GM19099 (cell line): ENCODE data around the gene HMGXB3.

Experiments
- POLR2A ChIP-seq: IDR thresholded peaks from 3 replicates; pipeline ENCODE4 v1.6.1; 2011; ENCODE audit warnings: low read depth; ENCODE audit not compliant: insufficient read length; ENCODE audit errors: extremely low read depth

HMGXB3 gene

DNA sequence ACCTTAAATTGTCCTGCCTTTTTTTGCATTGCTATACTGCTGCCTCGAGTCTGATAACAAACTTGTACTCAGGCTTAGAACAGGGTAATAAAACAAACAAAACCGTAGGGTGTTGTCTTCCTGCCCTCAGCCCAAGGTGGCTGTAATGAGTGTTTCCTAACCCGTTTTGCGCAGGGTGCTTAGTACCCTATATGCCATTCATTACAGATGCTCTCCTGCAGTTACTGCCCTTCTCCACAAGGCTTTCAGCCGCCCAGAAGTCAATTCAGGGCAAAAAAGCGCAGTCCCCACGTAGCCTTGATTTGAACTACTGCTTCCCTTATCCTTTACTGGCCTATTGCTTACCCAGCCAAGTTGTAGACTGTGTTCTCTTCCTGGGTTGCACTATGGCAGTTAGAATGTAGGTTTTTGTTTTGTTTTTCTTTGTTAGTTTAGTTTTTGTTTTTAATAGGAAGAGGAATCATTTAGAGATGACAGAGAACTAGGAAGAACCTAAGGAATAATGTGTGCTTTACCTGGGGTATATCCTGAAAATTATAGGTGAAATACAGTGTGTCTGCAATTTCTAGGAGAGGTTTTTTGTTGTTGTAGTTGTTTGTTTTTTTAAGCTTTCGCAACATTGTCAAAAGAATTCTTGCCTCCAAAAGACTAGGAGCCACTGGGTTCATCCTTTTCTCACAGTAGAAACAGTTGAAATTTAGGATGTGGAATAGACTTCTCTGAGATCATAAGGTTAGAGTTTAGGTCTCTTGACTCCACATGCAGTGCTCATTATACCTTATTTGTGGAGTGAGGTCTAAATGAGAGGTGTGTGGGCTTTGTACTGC lies 1.3 kb downstream of the HMGXB3 start:
- TF ChIP-seq POLR2A = no peak

DNA sequence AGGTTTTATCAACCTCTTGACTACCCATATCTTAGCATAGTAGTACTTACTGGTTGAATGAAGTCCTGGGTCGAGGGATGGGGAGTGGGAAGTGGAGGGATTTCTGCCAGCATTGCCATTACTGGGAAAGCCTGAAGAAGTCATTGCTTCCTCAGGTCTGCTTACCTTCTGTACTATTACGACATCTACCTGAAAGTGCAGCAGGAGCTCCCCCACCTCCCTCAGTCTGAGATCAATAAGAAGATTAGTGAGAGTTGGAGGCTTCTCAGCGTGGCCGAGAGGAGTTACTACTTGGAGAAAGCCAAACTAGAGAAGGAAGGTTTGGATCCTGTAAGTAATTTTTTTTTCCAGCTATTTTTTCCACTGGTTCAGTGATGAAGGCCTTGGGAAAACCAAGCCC lies 5.8 kb downstream of the HMGXB3 start:
- no peak for TF ChIP-seq POLR2A

DNA sequence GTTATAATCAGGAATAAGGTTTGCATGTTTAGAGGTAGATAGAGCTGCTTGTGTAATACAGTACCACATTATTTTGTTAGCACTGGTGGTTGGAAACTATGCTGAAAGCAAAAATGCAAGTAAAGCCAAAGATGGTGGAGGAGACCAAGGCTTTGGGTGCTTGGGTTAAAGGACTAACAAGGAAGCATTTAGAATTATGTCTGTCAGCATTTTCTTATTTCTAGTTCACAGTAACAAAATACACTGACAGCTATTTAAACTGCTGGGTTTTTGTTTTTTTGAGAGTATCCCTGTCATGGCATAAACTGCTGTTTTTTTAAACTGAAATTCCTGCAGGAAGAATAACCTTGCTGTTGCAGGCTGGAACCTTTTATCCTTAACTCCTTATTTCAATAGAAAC lies 6.5 kb downstream of the HMGXB3 start:
- TF ChIP-seq POLR2A = no peak

DNA sequence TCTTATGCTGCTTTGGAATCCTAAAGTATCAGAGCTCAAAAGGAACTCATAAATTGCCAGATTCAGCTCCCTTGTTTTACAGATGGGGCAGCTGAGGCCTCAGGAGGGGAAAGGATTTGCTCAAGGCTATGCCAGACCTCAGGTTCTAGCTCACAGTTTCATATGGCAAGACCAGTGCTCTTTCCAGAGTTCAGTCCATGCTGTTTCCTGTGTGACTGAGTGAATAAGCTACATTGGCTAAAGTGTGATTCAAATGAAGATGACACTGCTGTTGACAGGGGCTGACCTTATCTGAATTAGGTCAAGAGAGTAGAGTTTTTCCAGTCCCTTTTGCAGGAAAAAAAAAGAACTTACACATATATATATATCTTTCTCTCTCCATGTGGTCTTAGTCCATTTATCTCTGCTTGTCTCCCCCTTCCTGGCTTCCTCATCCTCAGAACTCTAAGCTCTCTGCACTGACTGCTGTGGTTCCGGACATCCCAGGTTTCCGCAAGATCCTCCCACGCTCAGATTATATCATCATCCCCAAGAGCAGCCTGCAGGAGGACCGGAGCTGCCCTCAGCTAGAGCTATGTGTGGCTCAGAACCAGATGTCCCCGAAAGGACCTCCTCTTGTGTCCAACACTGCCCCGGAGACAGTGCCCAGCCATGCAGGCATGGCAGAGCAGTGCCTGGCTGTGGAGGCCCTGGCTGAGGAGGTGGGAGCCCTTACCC lies 9.3 kb downstream of the HMGXB3 start:
- TF ChIP-seq POLR2A = no peak

DNA sequence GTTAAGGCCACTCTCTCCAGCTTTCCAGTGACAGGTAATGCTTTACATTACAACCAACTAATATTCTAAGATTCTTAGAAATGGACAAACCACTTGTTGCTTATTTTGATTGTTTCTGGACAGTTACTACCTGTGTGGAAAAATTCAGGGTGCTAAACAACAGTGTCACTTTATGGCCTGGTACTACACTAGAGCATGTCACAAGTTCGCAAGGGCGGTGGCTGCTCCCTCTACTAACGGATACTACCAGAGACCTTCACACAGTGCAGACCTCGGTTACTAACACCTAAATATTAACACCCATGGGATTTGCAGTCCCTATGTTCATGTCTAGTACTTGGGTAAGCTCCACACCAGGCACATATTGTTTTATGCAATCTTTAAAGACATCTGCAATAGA lies 13.4 kb downstream of the HMGXB3 start:
- TF ChIP-seq POLR2A = no peak

DNA sequence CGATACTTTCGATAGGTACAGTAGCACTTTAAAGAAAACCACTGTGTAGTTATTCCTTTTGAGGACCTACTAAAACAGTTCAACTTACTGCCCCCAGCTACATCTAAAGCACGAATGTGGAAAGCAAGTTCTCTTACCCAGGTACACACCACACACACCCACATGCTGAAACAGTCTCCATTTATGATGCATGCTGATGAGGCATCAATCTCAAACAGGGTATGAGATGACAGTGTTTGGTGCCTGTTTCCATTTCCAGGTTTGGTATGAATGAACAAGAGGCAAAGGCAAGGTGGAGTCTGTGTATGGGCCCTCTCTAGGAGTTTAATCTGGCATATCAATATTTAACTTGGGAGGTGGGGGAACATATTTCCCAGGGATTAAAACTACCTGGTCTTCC lies 13.9 kb downstream of the HMGXB3 start:
- no peak for TF ChIP-seq POLR2A

DNA sequence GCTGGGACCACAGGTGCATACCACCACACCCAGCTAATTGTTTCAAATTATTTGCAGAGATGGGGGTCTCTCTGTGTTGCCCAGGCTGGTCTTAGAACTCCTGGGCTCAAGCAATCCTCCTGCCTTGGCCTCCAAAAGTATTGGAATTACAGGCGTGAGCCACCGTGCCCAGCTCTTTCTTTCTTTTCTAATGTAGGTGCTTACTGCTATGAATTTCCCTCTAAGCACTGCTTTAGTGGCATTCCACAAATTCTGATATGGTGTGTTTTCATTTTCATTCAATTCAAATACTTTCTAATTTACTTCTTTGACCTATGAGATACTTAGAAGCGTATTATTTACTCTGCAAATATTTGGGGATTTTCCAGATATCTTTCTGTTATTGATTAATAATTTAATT lies 14.9 kb downstream of the HMGXB3 start:
- TF ChIP-seq POLR2A = no peak

DNA sequence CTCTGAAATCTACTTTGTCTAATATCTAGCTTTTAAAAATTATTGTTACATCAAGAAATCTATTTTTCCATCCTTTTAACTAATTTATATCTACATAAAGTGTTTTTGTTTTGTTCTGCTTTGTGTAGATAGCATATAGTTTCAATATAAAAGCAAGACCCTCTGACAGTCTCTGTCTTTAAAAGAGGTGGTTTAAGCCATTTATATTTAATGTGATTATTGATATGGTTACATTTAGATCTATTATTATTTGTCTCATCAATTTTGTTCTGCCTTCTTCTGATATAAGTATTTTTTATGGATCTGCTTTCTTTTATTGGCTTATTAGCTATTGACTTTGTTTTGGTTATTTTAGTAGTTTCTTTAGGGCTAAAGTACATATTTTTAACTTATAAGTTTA lies 16.0 kb downstream of the HMGXB3 start:
- no peak for TF ChIP-seq POLR2A

DNA sequence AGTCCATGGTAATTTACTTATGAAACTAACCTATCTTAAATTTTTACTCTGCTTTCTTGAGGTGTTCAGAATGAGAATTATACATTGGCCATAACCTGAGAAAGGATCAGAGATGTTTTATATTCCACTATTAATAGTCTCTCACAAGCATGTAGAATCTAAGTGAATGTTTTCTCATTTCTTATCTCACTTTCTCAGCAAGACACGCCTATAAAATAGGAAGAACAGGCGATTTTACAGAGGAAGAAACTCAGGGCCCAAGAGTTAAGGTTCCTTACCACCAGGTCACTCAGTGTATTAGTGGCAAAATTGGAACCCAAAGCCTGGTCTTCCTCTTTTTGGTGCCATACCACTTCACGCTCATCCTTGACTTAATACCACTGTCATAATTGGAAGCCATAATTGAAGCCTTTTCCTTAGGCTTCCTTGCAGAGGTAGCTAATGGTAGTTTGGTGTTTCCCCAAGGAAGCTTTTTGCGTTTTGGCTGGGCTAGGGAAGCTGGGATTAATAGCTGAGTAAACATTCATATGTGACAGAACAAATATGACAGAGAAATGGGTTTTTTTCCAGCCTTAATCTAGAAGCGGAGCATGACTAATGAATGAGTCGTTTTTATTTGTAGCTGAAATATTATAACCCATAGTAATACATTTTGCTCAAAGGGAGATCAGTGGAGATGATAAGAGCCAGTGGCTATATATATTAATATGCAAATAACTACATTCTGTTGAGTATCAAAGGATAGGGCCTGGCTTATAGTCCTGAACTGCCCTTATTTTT lies 16.9 kb downstream of the HMGXB3 start:
- TF ChIP-seq POLR2A = no peak

DNA sequence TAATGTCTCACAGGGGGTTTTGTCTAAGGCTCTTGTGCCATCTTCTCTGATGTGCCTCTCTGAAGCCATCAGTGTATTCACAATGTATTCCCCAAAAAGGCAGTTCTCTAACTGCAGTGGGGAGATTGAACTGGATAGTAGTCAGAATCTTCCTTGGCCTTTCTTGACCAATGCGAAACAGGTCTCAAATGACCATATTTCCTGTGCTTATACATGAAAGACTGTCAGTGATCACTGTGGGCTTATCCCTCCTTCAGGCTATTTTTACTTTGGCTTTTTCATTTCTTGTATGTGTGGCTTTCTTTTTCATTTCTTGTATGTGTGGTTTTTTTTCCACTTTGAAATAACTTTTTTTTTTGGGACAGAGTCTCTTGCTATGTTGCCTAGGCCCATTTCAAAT lies 19.7 kb downstream of the HMGXB3 start:
- no peak for TF ChIP-seq POLR2A

DNA sequence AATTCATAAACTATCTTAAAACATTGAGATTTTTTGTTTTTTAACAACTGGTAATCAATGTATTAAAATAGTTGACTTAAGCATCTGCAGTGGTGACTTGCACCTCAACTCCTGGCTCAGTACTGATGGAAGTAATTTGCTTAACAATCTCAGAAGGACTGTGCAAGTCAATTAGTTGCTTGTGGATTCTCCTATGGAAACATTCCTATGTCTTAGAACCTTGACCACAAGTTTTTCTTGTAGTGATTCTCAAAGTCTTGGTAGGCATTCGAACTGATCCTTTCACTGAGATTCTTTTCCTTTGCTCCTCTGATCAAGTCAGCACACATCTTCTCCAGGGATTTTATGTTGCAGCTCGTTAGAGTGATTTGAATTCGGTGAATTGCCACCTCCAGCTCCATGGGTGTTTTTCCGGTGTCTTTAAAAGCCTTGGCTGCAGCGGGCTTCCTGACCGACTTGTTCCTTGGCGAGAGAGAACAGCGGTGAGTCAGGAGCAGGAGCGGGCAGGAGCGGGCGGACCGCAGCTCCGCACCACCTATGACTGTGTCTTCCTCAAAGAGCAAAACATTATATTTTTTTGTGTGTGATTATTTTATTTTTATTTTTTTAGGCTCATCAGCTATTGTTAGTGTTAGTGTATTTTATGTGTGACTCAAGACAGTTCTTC lies 21.1 kb downstream of the HMGXB3 start:
- TF ChIP-seq POLR2A = no peak

DNA sequence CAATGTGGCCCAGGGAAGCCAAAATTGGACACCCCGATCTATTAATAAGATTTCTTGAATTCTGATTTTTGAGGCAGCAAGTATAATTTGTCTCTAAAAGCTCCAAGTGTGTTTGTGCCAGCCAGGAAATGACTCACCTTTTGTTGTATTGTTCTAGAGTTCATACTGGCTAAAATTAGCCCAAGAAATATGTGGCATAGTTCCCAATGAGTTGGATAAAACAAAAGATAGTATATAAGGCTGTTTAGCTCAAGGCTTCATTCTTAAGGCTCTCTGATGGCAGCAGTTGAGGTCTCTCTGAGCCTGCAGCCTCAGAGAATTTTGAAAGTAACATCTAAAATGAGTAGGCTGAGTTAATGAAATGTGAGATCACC lies 21.6 kb downstream of the HMGXB3 start:
- TF ChIP-seq POLR2A = no peak

DNA sequence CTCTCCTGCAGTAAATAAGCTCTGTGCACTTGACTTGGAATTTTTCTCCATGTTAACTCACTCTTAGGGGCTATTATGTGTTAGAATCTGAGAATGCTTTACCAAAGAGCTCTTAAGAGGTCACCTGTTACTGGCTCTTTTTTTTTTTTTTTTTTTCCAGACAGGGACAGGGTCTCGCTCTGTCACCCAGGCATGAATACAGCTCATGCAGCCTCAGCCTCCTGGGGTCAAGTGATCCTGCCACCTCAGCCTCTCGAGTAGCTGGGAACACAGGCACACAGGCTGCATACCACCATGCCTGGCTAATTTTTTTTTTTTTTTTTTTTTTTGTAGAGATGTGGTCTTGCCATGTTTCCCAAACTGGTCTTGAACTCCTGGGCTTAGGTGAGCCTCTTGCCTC lies 22.1 kb downstream of the HMGXB3 start:
- no peak for TF ChIP-seq POLR2A

DNA sequence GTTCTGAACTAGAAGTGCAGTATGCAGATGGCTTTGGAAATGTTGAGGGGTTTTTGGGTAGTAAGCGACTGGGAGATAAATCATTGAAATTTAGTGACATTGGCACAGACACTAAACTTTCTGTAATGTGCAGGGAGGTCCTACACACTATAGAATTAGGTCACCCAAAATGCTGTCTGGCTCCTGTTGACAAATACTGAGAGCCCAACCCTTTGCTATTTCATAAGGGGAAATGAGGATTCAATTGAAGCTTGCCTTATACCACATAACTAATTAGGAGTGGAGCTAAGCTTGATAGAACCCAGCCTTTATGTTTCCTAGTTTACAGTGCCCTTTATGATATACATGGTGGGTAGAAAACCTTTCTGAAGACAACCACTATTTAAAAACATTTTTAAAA lies 22.6 kb downstream of the HMGXB3 start:
- no peak for TF ChIP-seq POLR2A

DNA sequence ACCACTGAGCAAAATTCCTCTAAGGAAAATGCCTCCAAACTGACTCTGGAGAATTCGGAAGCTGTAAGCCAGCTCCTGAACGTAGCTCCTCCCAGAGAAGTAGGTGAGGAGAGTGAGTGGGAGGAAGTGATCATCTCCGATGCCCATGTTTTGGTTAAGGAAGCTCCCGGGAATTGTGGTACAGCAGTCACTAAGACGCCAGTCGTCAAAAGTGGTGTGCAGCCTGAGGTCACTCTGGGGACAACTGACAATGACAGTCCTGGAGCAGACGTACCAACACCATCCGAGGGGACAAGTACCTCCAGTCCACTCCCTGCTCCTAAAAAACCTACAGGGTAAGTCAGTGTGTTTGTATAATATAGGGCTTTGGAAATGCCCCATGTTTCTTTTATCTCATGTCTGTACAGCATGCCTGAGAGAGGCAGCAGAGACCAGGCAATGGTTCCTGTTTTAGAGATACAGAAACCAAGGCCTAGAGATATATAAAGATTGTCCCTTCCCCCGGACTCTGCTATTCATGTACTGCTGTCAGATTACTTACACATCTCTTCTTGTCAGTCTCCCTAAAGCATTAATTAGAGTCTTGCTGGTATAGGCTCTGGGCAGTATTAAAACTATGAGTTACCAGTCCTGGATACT lies 23.9 kb downstream of the HMGXB3 start:
- no peak for TF ChIP-seq POLR2A

DNA sequence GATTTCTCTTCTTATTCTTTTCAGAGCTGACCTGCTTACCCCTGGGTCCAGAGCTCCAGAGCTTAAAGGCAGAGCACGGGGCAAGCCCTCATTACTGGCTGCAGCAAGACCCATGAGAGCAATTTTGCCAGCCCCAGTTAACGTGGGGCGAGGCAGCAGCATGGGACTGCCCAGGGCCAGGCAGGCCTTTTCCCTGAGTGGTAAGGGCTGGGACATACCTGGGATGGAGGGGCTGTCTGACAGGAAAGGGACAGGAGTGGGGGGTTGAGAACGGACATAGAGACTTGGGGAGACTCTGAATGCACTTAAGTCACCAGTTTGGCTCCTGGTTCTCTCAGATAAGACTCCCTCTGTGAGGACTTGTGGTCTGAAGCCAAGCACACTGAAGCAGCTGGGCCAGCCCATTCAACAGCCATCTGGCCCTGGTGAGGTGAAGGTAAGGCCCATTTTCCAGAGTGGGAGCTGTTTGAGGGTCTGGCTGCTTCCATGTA lies 26.2 kb downstream of the HMGXB3 start:
- no peak for TF ChIP-seq POLR2A
